ENCODE measurements around the gene PDE2A.
"Not testable (repeated sequence)": the region's sequence is repeated elsewhere in the genome, so short reads cannot be mapped to it uniquely, and the experiment has no call there.

The PDE2A gene

DNA sequence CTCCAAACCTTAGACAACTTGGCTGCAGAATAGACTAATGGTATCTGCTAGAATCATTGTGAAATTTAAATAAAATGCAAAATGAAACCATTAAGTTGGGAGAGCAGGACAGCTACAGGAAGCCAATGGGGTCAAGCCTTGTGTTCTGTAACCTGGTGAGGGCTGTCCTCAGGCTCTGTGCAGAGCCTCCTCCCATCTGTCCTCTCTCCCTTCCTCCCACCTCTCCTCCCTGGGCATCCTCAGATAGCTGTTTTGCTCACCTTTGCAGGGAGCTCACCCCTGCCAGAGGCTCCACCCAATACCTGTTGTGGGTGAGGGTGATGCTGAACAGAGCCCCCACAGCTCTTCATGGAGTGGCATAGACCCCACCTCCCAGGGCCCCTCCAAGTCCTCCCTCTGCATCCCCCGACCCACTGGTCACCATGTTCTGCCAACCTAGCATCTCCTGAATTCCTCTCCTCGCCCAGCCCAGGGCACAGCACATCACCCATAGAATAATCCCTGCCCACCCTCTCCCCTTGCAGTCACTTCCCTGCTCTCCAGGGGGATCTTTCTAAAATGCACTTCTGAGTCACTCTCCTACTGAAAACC, 100.3 kb downstream of the PDE2A start:
- no peak for DNase-seq

DNA sequence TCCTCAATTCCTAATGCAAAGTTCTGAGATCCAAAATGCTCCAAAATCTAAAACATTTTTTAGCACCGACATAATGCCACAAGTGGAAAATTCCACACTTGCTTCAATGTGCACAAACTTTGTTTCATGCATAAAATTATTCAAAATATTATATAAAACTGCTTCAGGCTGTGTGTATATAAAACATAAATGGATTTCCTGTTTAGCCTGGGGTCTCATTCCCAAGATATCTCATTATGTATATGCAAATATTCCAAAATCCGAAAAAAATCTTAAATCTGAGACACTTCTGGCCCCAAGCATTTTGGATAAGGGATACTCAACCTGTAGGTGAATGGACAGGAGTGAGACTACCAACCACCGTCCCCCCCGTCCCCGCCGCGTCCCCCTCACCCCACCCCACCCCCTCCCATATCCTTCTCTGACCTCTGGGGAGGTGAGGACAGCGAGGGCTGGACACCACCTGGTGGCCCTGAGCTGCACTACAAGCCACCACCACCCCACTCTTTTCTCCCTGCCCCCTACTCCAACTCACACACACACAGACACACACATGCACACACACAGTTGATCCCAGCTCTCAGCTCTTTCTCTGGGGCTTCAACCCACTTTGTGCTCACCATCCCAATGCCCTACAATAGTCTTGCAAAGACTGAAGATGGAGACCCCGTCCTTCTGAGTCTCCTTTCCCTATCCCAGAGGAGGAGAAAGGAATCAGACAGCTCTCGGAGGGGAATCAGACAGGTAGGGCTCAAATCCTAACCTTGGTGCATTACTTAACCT, 101.0 kb downstream of the PDE2A start:
- DNase-seq = no peak

DNA sequence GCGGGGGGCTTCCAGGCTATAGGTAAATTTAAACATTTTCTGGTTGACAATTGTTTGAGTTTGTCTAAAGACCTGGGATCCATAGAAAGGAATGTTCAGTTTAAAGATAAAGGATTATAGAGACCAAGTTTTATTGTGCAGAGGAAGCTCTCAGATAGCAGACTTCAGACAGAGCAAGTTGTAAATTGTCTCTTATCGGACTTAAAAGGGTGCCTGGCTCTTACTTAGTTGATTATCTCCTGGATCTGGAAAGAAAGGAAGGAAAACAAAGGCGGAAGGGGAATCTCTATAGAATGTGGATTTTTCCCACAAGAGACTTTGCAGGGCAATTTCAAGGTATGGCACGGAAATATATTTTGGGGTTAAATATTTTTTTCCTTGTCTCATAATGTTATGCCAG, 101.7 kb downstream of the PDE2A start:
- not testable (repeated sequence) for DNase-seq

DNA sequence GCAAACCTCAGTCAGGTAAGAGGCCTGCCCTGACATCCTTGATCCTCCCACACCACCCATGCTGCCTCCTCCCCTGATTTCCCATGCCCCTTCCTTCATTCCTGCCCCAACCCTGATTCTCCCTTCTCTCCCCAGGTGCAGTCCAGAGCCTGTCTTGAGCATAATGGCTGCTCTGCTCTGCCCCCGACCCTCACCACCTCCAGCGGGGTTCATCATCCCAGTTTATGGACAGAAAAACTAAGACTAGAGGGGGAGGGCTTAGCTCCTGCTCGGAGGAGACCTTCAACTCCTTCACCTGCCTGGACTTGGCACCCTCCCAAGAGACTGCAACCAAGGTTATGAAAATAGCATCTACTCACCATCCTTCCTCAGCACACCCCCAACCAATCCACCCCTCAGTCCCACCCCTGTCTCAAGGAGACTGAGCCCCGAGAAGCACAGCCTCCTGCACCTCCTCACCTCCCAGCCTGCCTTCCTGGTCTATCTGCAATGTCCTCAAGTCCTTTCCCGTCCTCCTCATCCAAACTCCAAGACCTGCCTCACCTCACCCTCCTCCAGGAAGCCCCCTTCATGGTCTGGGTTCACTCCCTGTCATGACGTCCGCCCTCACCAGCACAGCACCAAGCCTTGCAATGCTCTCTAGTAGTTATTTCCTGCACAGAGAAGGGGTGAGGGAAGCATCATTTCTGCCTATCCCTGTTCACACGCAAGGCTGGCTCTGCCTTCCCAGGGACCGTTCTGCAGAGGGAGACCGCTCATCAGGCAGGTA, 103.1 kb downstream of the PDE2A start:
- no peak for DNase-seq

DNA sequence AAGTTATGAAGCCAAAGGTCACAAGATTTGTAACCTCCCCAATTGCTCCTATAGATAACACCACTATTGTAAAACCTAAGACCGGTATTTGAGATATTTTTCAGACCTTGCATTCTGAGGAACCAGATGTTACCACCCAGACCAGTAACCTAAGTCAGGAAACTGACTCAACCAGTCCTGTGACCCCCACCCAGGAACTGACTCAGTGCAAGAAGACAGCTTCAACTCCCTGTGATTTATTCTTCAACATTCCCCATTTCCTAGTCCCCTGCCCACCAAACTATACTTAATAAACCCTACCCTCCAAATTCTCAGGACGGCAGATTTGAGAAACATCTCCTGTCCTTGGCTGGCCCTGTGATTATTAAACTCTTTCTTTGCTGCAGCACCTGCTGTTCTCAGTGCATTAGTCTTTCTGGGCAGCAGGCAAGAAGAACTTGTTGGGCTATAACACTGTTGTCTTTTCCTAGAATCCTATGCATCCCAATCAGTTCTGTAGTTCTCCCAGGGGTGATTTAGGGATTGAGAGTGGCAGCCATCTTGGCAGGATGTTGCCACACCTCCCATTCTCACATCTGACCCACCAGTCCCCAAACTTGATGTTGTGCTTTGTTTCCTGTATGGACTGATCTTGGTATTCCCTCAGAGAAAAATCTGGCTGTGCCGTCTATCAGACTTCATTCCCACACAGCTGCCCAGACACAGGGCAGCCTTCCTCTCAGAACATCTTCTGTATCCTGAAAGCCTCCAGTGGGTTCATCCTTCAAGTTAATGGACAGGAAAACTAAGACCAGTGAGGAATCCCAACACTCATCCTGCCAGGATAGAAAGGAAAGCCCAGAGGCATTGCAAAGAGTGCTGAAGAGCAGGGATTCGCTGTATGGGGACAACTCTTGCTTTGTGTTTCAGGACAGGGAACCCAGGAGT, 104.0 kb downstream of the PDE2A start:
- no peak for DNase-seq

DNA sequence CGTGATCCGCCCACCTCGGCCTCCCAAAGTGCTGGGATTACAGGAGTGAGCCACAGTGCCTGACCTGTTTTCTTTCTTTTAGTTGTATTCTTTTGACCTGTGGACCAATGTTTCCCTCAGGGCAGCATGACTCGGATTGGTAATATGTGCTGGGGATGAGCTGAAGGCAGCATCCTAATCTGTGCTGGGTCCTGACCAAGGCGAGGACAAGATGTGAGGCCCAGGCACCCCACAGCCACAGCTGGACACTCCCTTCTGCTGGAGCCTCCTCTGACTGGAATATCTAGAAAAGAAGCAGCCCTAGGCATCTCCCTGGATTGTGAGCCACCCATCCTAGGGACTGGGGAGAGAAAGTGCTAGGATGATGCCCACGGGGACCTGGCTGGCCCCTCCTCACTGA, 105.4 kb downstream of the PDE2A start:
- DNase-seq = no peak

DNA sequence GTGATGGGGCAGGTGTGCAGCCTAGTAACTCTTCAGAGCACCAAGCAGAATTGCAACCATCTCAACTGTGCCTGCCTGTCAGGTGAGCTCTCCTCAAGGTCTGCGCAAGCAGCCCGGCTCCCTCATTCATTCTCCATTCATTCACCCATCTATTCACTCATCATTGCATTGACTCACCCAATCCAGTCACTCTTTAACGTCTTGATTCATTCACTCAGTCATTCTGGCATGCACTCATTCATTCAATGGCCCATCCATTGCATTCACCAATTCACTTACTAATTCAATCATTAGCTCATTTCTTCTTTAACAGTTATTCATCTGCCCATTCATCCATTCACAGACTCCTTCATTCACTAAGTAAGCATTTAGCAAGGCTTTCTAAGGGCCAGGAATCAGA, 111.8 kb downstream of the PDE2A start:
- no peak for DNase-seq

DNA sequence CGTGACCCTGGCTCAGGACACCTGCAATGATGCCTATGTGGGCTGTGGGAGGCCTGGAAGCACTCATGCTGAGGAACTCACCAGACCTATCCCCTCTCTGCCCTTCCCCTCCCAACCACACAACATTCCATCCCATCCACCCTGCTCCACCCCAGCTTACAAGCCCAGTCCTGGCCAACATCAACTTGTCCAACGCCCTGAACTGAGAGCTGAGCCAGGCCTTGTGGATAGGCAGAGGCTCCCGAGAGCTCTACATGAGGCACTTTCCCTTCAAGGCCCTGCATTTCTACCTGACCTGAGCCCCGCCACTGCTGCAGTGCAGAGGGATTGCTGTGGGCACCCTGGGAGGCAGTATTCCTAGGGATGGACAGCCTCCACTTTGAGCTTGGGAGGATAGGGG, 112.4 kb downstream of the PDE2A start:
- DNase-seq = no peak

DNA sequence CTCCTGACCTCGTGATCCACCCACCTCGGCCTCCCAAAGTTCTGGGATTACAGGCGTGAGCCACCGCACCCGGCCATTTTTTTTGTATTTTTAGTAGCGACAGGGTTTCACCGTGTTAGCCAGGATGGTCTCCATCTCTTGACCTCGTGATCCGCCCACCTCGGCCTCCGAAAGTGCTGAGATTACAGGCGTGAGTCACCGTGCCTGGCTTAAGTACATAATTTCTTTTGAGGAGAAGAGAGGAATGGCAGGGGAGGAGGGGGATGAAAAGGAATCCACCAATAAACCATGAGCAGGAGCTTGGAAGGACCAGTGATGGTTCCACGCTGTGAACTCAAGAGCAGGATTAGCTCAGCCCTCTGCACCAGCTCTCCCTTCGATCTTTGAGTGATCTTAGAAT, 113.4 kb downstream of the PDE2A start:
- DNase-seq = not testable (repeated sequence)

DNA sequence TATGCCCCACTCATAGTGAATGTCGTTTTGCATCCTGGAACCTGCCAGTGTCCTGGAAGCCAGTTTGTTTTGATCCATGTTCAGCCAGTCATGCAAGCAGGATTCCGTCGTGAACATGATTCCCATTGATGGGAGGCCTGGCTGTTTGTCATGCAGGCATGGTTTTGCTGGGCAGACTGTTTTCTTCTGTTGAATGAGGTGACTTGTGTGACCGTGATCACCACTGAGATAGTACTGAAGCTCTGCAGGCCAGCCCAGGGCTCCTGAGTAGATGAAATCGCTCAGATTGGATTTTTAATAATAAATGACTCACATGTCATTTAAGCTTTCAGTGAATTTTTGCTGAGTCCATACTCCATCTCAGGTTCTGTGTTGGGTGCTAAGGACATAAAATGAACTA, 117.8 kb downstream of the PDE2A start:
- DNase-seq = no peak

DNA sequence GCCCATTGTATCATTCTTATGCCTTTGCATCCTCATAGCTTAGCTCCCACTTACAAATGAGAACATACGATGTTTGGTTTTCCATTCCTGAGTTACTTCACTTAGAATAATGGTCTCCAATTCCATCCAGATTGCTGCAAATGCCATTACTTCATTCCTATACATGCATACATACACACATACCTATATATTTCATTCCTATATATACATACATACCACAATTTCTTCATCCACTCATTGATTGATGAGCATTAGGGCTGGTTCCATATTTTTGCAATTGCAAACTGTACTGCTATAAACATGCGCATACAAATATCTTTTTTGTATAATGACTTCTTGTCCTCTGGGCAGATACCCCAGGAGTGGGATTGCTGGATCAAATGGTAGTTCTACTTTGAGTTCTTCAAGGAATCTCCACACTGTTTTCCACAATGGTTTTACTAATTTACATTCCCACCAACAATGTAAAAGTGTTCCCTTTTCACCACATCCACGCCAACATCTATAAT, 119.2 kb downstream of the PDE2A start:
- not testable (repeated sequence) for DNase-seq

DNA sequence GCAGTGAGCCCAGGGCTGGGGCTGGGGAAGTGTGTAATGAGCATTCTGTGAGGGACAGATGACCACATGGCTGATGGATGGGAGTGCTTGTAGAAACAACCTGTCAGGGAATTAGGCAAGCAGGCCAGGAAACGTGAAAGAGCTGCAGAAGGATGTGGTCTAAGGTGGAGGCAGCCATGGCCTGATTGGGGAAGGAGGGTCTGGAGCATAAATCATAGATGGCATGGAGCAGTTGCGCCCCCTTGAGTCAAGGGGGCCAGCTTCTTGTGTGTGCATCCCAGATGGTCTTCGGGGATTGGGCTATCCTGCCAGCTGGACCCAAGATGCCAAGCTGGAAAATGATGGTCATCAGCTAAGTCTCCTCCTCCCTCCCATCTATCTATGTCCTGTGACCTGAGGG, 120.5 kb downstream of the PDE2A start:
- DNase-seq = no peak

DNA sequence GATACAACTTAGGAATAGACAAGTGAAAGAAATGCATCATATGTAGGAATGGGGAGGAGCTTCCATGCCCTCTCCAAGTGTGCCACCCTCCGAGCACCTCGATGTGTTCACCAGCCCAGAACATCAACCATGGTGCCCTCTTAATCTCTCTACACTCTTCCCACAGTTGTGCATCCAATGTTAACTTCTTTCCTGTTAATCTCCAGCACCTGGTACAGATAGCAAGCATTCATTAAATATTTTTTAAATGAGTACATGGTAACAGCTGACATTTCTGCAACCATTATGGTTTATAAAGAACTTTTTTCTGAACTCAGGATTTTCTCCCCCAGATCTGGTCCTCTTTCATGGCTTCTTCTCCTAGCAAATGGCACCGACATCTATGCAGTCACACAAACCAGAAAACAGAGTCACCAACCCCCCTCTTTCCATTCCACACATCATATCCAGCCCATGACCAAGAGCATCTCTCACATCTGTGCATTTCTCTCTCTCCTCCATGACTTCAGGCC, 121.8 kb downstream of the PDE2A start:
- DNase-seq = no peak

DNA sequence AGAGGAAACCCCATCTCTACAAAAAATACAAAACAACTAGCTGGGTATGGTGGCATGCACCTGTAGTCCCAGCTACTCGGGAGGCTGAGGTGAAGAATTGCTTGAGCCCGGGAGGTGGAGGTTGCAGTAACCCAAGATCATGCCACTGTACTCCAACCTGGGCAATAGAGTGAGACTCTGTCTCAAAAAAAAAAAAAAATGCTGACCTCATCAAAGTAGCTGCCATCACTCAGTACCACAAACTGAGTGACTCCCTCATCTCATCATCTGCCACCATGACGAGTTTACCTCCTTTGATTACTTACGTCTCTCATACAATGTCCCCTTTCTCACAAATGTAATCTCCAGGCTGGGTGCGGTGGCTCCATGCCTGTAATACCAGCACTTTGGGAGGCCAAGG, 122.7 kb downstream of the PDE2A start:
- DNase-seq = no peak

DNA sequence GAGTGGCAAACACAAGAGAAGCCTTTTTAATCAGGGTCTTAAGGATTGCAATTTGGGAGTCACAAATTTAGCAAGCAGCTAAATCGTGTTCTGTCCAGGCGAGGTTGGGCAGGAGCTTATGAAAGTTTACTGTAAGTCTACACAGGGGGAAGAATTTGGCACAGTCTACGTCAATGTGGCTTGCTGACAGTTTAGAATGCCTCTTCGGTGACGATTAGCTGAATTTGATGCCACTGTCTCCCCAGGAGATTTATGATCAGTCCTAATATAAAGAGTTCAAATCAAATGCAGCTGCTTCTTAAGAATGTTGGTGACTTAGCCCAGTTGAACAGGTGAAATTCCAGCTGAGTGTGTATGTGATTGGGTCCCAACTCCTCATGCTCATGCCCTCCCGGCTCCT, 125.8 kb downstream of the PDE2A start:
- no peak for DNase-seq

DNA sequence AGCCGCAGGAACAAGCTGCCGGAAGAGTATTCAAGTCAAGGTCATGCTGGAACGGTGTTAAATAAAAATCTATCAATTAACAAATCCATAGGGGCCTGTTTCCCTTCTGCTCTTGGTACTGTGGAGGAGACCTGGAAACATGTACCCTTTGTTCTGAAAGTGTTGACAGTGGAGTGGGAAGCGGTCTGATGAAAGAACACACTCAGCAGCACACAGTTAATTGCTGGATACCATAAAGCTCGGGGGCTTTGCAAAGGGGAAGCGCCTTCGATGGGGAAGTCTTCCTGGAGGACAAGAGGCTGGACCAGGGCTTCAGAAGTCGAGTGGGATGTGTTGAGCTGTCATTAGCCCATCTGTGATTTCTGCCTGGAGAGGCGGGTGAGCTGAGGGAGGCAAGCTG, 127.4 kb downstream of the PDE2A start:
- no peak for DNase-seq

DNA sequence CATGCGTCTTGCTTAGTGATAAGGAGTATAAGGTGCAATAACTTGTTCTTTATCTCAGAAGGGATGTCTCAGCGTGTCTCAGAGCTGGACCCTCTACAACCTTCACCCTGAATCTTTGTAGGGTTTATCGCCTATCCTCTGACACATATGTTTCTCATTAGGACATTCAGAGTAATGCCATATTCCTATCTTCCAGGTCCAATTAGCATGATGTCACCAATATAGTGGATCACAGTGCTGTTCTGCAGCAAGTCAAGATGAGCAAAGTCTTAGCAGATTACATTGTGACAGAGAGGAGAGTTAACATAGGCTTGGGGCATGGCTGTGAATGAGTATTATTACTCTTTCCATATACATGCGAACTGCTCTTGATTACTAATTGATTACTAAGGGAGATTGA, 129.6 kb downstream of the PDE2A start:
- DNase-seq = no peak

DNA sequence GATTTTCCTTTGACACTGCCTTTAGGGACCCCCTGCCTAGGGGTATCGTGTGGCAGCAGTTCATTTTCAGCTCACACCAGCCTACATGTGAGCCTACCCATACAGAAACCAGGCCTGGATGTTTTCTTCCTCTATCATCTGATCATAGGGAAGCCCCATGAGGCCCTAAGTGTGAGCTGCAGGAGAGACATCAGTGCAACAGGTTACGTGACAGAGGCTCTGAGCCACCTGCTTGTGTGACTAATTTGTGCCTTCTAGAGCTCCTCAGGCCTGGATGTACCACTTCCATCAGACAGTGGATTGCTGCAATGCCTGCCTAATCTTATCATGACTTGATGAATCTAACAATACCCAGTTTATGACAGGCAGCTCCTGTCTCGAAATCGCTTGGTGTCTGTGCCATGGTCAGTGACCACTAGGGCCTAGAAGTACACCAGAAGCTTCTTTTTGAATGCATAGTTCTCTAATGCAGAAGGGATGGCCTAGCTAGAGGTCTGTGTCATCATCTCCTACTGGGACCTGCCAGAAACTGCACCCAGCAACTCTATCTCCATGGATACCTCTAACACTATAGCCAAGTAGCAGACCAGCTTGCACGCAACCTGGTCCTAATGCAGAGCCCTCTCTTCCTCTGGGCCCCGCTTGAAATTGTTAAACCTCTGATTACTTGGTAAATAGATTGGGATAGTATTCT, 130.2 kb downstream of the PDE2A start:
- no peak for DNase-seq

DNA sequence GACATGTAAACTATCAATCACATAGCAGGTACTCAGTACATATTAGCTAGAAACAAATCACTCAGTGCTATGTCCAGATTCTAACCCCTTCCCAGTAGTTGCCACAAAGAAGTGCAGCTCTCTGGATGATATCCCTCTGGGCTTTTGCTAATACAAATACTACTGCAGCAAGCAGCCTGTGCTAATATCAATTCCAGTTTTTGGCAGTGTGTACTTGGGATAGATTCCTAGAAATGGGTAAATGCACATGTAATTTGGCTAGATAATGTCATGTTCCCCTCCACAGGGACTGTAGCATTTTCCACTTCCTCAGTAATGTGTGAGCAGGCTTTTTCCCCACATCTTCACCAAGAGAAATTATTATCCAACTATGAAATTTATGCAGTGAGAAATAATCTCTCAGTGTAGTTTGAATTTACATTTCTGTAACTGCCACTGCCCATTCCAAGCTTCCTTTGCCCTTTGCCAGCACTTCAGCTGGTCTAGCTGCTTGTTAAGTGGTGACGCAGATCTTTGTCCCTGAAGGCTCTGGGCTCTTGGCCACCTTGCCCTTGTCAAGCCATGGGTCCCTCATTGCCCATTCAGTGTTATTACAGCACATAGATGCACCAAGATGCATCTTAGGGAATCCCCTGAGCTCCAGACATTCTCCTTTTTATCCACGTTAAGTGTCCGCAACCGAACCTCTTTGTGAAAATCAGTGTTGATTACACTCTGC, 132.8 kb downstream of the PDE2A start:
- no peak for DNase-seq

DNA sequence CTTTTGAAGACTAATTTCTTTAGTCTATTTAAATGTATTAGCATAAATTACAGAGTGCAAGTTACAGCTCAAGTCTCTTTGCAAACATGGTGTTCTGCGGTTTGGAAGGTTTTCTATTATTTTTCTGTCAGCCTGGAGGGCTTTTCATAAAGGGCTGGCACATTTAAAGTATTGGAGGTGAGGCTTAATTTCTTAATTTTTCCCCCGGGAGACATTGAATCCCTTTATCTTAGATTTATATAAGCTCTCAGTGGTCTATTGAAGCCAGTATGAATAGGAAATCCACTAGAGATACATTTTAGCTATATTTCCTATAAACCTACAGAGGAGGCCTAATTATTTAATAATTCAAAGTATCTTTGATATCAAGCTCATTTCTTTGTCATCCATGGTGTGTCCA, 137.2 kb downstream of the PDE2A start:
- no peak for DNase-seq

DNA sequence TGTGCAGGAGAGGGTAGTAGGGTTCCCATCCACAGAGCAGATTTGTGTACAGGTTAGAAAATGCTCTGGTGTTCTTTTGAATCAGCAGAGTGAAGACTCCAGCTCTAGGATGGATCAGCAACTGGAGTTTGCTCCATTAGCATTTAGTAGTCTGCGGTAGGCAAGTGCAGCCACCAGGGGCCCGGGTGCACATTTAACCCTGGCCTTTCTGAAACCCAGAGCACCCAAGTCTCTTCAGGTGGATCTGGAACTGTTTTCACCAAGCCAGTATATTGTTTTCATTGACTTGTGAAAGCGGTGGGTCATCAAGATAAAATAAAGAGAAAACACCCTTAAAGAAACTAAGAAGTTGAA, 139.1 kb downstream of the PDE2A start:
- no peak for DNase-seq

Measured in NCI-H2081 treated with DMSO at 0.1 percent for 48 hours (cell line).